ENCODE data around the gene MEA1. TPM values are rescaled to one million over a fixed set of nuclear protein-coding genes. Genes with fewer than 3 reads are reported as not detected.

MEA1 gene
- total and polyA plus RNA-seq, 2 experiments from 2014 or later, result 70.5 to 205 TPM

- Histone ChIP-seq H3K4me1 (ENCODE audit: insufficient read depth) (0 out of 2 replicates have a peak, but pooled peaks cover 5% of the 10 kb centered on the region), H3K36me3 (ENCODE audit: insufficient read depth) (peaks cover 10% of the 10 kb centered on the region; the same call in 1 of the 2 replicates), H3K4me3 (no peak overlapping the region), H3K27ac (ENCODE audit: low read depth) (no peak overlapping the region), H3K4me2 (no peak overlapping the region), H3F3A (replicated peaks; ENCODE audit: low read depth) (0 out of 2 replicates have a peak, but pooled peaks cover 12% of the 10 kb centered on the region), H4K20me1 (replicated peaks; ENCODE audit: insufficient read depth) (peaks cover 12% of the 10 kb centered on the region), H2AFZ (no peak overlapping the region), H3K27me3 (ENCODE audit: insufficient read depth) (no peaks in the 10 kb centered on the region), H3K79me2 (replicated peaks; ENCODE audit: insufficient read depth) (peaks cover 8% of the 10 kb centered on the region), H3K9me2 (ENCODE audit: insufficient read depth) (no peaks in the 10 kb centered on the region)
- no peak overlapping the region for H3K27ac Mint-ChIP-seq
- peaks cover 5% of the 10 kb centered on the region for H3K27me3 Mint-ChIP-seq (ENCODE audit: insufficient read depth, low read depth, poor library complexity)
- no peak overlapping the region for H3K4me3 Mint-ChIP-seq
- no peaks in the 10 kb centered on the region for H3K9me3 Mint-ChIP-seq
- TF ChIP-seq JUNB (IDR thresholded peaks at IDR 0.05; ENCODE audit: unreplicated experiment) (no peak), ZNF114 (CRISPR knock-in tag; IDR thresholded peaks at IDR 0.05) (no peak), NANOG (IDR thresholded peaks at IDR 0.05; ENCODE audit: borderline replicate concordance) (no peak), ZNF331 (CRISPR knock-in tag; IDR thresholded peaks at IDR 0.05; ENCODE audit: low read depth) (no peak), POLR2AphosphoS5 (IDR thresholded peaks at IDR 0.05; ENCODE audit: low read depth) (no peak), EZH2phosphoT487 (IDR thresholded peaks at IDR 0.05; ENCODE audit: unreplicated experiment) (no peak), ETS1 (IDR thresholded peaks at IDR 0.05) (no peak), REST (IDR thresholded peaks at IDR 0.05; ENCODE audit: unreplicated experiment) (no peak), EZH2 (IDR thresholded peaks at IDR 0.05; ENCODE audit: low read depth, unreplicated experiment) (no peak), STAT1 (IDR thresholded peaks at IDR 0.05; ENCODE audit: unreplicated experiment) (no peak), CREB1 (CRISPR knock-in tag; IDR thresholded peaks at IDR 0.05; ENCODE audit: low read depth) (no peak), CTCF (conservative IDR thresholded peaks at IDR 0.05; ENCODE audit: low read depth in 2 of 2) (no peak)
- TF ChIP-seq, protein P1, sequence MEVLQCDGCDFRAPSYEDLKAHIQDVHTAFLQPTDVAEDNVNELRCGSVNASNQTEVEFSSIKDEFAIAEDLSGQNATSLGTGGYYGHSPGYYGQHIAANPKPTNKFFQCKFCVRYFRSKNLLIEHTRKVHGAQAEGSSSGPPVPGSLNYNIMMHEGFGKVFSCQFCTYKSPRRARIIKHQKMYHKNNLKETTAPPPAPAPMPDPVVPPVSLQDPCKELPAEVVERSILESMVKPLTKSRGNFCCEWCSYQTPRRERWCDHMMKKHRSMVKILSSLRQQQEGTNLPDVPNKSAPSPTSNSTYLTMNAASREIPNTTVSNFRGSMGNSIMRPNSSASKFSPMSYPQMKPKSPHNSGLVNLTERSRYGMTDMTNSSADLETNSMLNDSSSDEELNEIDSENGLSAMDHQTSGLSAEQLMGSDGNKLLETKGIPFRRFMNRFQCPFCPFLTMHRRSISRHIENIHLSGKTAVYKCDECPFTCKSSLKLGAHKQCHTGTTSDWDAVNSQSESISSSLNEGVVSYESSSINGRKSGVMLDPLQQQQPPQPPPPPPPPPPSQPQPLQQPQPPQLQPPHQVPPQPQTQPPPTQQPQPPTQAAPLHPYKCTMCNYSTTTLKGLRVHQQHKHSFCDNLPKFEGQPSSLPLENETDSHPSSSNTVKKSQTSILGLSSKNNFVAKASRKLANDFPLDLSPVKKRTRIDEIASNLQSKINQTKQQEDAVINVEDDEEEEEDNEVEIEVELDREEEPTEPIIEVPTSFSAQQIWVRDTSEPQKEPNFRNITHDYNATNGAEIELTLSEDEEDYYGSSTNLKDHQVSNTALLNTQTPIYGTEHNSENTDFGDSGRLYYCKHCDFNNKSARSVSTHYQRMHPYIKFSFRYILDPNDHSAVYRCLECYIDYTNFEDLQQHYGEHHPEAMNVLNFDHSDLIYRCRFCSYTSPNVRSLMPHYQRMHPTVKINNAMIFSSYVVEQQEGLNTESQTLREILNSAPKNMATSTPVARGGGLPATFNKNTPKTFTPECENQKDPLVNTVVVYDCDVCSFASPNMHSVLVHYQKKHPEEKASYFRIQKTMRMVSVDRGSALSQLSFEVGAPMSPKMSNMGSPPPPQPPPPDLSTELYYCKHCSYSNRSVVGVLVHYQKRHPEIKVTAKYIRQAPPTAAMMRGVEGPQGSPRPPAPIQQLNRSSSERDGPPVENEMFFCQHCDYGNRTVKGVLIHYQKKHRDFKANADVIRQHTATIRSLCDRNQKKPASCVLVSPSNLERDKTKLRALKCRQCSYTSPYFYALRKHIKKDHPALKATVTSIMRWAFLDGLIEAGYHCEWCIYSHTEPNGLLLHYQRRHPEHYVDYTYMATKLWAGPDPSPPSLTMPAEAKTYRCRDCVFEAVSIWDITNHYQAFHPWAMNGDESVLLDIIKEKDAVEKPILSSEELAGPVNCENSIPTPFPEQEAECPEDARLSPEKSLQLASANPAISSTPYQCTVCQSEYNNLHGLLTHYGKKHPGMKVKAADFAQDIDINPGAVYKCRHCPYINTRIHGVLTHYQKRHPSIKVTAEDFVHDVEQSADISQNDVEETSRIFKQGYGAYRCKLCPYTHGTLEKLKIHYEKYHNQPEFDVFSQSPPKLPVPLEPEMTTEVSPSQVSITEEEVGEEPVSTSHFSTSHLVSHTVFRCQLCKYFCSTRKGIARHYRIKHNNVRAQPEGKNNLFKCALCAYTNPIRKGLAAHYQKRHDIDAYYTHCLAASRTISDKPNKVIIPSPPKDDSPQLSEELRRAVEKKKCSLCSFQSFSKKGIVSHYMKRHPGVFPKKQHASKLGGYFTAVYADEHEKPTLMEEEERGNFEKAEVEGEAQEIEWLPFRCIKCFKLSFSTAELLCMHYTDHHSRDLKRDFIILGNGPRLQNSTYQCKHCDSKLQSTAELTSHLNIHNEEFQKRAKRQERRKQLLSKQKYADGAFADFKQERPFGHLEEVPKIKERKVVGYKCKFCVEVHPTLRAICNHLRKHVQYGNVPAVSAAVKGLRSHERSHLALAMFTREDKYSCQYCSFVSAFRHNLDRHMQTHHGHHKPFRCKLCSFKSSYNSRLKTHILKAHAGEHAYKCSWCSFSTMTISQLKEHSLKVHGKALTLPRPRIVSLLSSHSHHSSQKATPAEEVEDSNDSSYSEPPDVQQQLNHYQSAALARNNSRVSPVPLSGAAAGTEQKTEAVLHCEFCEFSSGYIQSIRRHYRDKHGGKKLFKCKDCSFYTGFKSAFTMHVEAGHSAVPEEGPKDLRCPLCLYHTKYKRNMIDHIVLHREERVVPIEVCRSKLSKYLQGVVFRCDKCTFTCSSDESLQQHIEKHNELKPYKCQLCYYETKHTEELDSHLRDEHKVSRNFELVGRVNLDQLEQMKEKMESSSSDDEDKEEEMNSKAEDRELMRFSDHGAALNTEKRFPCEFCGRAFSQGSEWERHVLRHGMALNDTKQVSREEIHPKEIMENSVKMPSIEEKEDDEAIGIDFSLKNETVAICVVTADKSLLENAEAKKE (CRISPR knock-in tag; IDR thresholded peaks at IDR 0.05), result no peak
- peaks cover 56% of the 10 kb centered on the region for H3K36me3 Mint-ChIP-seq (ENCODE audit: low read depth)
- DNase-seq (ENCODE audit: low spot score) (no peak), ATAC-seq (no peak)
- H3K4me1 Mint-ChIP-seq, result peaks cover 9% of the 10 kb centered on the region
Observed at GRCh38 chr6:43007126-43007525, 6.6 kb downstream of the MEA1 start.
